RWPE2 (cell line): ENCODE measurements around the gene OAS3.
A peak's percentile ranks its signal among the peaks of the same experiment; 100 is the strongest.

Experiments
- ATAC-seq: fragments of 200-7000 bp; cut with Tn5 transposase; 3 replicates; pipeline ENCODE4 v1.9.1; 2021; ENCODE audit warnings: low read depth
- DNase-seq: peaks from one replicate; pipeline ENCODE4 v3.0.0-alpha.2; 2020; ENCODE audit warnings: low spot score
- H3K27ac ChIP-seq: fragments of 450-650 bp; 2 replicates; pipeline ENCODE4 v1.5.1; 2017; ENCODE audit warnings: mild to moderate bottlenecking; ENCODE audit not compliant: poor library complexity, severe bottlenecking
- H3K27me3 ChIP-seq: fragments of 250-450 bp; sonication (Bioruptor Pico); 2 replicates; pipeline ENCODE4 v1.5.1; 2021; ENCODE audit warnings: mild to moderate bottlenecking, moderate library complexity; ENCODE audit not compliant: insufficient read depth, poor library complexity, severe bottlenecking
- H3K36me3 ChIP-seq: fragments of 250-450 bp; sonication (Bioruptor Pico); 2 replicates; pipeline ENCODE4 v1.5.1; 2020; ENCODE audit warnings: low read depth, mild to moderate bottlenecking, moderate library complexity
- H3K4me1 ChIP-seq: fragments of 250-450 bp; sonication (Bioruptor Pico); 2 replicates; pipeline ENCODE4 v1.5.1; 2021; ENCODE audit warnings: mild to moderate bottlenecking, moderate library complexity; ENCODE audit not compliant: insufficient read depth, poor library complexity, severe bottlenecking
- H3K4me3 ChIP-seq: fragments of 250-450 bp; sonication (Bioruptor Pico); 2 replicates; pipeline ENCODE4 v1.5.1; 2021; ENCODE audit warnings: mild to moderate bottlenecking, moderate library complexity; ENCODE audit not compliant: severe bottlenecking
- H3K9me3 ChIP-seq: fragments of 250-450 bp; sonication (Bioruptor Pico); 2 replicates; pipeline ENCODE4 v1.5.1; 2021; ENCODE audit warnings: mild to moderate bottlenecking, moderate library complexity; ENCODE audit not compliant: severe bottlenecking
- CTCF ChIP-seq: fragments of 450-650 bp; IDR thresholded peaks from one replicate; pipeline ENCODE4 v1.5.1; 2017; ENCODE audit warnings: mild to moderate bottlenecking, moderate library complexity; ENCODE audit not compliant: poor library complexity, severe bottlenecking

OAS3 gene

GRCh38 chr12:112973011-112973735 lies 34.9 kb downstream of the OAS3 start:
- ATAC-seq, result no peak
- Histone ChIP-seq H3K9me3 (no peaks in the 10 kb centered on the region), H3K27me3 (no peaks in the 10 kb centered on the region), H3K27ac (no peak overlapping the region), H3K4me1 (no peaks in the 10 kb centered on the region), H3K4me3 (no peak overlapping the region), H3K36me3 (no peaks in the 10 kb centered on the region)
- no peak for DNase-seq
- no peak for TF ChIP-seq CTCF

- H3K27ac ChIP-seq, result no peak overlapping the region
- no peak for TF ChIP-seq CTCF
- H3K4me3 ChIP-seq, result no peak overlapping the region
- no peaks in the 10 kb centered on the region for H3K4me1 ChIP-seq
- no peaks in the 10 kb centered on the region for H3K27me3 ChIP-seq
- DNase-seq (no peak), ATAC-seq (no peak)
- H3K36me3 ChIP-seq, result no peaks in the 10 kb centered on the region
- H3K9me3 ChIP-seq, result no peaks in the 10 kb centered on the region
These were observed 35.6 kb downstream of the OAS3 start for GRCh38 chr12:112973818-112974231.

- ATAC-seq (no peak), DNase-seq (no peak)
- Histone ChIP-seq H3K4me1 (peaks cover 4% of the 10 kb centered on the region), H3K36me3 (no peaks in the 10 kb centered on the region), H3K27me3 (no peaks in the 10 kb centered on the region), H3K4me3 (no peak overlapping the region), H3K9me3 (no peaks in the 10 kb centered on the region), H3K27ac (no peak overlapping the region)
- no peak for TF ChIP-seq CTCF
These were observed 36.6 kb downstream of the OAS3 start for GRCh38 chr12:112974904-112975303.

- Histone ChIP-seq H3K27me3 (no peaks in the 10 kb centered on the region), H3K27ac (no peak overlapping the region), H3K4me1 (peaks cover 4% of the 10 kb centered on the region), H3K4me3 (no peak overlapping the region), H3K36me3 (no peaks in the 10 kb centered on the region), H3K9me3 (no peaks in the 10 kb centered on the region)
- ATAC-seq, result no peak
- no peak for TF ChIP-seq CTCF
- DNase-seq, result no peak
These were observed 38.9 kb downstream of the OAS3 start for GRCh38 chr12:112977139-112977538.

GRCh38 chr12:112977641-112978040 lies 39.4 kb downstream of the OAS3 start:
- peaks cover 4% of the 10 kb centered on the region for H3K4me1 ChIP-seq
- H3K27me3 ChIP-seq, result no peaks in the 10 kb centered on the region
- no peak overlapping the region for H3K4me3 ChIP-seq
- DNase-seq (no peak), ATAC-seq (no peak)
- H3K9me3 ChIP-seq, result no peaks in the 10 kb centered on the region
- peak overlapping the region; percentile 19 for H3K27ac ChIP-seq
- TF ChIP-seq CTCF, result no peak
- no peaks in the 10 kb centered on the region for H3K36me3 ChIP-seq
